Right lobe of liver (tissue), 4 donors: ENCODE results near the gene OR4B1.

Experiments
- CTCF ChIP-seq, 4 donors: fragments of 200-600 bp in 3 of 4; fragments of 450-650 bp in 1 of 4; IDR thresholded peaks; one replicate each; pipeline versions ENCODE4 v1.5.1 to v1.8.0; 2016 to 2022; ENCODE audit warnings: antibody characterized with exemption in 4 of 4, mild to moderate bottlenecking in 2 of 4
- POLR2A ChIP-seq: fragments of 450-650 bp; IDR thresholded peaks from one replicate; pipeline ENCODE4 v1.6.1; 2017; ENCODE audit warnings: antibody characterized with exemption, mild to moderate bottlenecking
- donor health status: DM: no; HTN: no; CAD: no.
- donor health status: DM: no; HTN: no; CAD: no.
- donor health status: DM: no; HTN: yes; CAD: no.

- no peak for TF ChIP-seq CTCF (IDR thresholded peaks at IDR 0.05)
- no peak for TF ChIP-seq POLR2A
These were observed 8.7 kb upstream of the OR4B1 start for GRCh38 chr11:48207881-48208280.
